ENCODE results near the gene SH3GL2. TPM values are rescaled to one million over a fixed set of nuclear protein-coding genes. Genes with fewer than 3 reads are reported as not detected.

SH3GL2 gene
- total and polyA plus RNA-seq, 3 experiments from 2014 or later: not detected

- Mint-ChIP-seq H3K36me3 (no peaks in the 10 kb centered on the region), H3K4me1 (no peaks in the 10 kb centered on the region), H3K27me3 (no peaks in the 10 kb centered on the region), H3K4me3 (no peak overlapping the region), H3K27ac (no peak overlapping the region), H3K9me3 (no peaks in the 10 kb centered on the region)
- POLR2A ChIA-PET: no interaction called here
- Histone ChIP-seq H3K36me3 (ENCODE audit: insufficient read depth, low read length) (no peaks in the 10 kb centered on the region), H3K27me3 (ENCODE audit: insufficient read depth, low read length, poor library complexity, severe bottlenecking) (no peaks in the 10 kb centered on the region), H3K4me1 (ENCODE audit: insufficient read depth, low read length) (no peaks in the 10 kb centered on the region), H3K27ac (ENCODE audit: low read depth, low read length) (no peak overlapping the region), H3K9me3 (ENCODE audit: low read length) (no peaks in the 10 kb centered on the region), H3K4me3 (ENCODE audit: low read length) (no peak overlapping the region)
- no peak for DNase-seq
- CTCF ChIA-PET: interaction anchor here (0.9 kb wide), 1 partner anchor 11 kb away, joined by 3 read pairs; no protein-coding TSS in a partner anchor
Observed at GRCh38 chr9:17810728-17811571, 232.1 kb downstream of the SH3GL2 start.

- no peaks in the 10 kb centered on the region for H3K36me3 ChIP-seq (ENCODE audit: insufficient read depth, low read length)
- no peaks in the 10 kb centered on the region for H3K9me3 ChIP-seq (ENCODE audit: low read length)
- CTCF ChIA-PET: no interaction called here
- no peaks in the 10 kb centered on the region for H3K4me1 ChIP-seq (ENCODE audit: insufficient read depth, low read length)
- H3K4me3 ChIP-seq (ENCODE audit: low read length): no peak overlapping the region
- no peak for DNase-seq
- H3K27me3 ChIP-seq (ENCODE audit: insufficient read depth, low read length, poor library complexity, severe bottlenecking): no peaks in the 10 kb centered on the region
- no peaks in the 10 kb centered on the region for H3K9me3 Mint-ChIP-seq
- no peak overlapping the region for H3K27ac ChIP-seq (ENCODE audit: low read depth, low read length)
- H3K4me3 Mint-ChIP-seq: no peak overlapping the region
- POLR2A ChIA-PET: no interaction called here
- no peaks in the 10 kb centered on the region for H3K27me3 Mint-ChIP-seq
- no peak overlapping the region for H3K27ac Mint-ChIP-seq
- no peaks in the 10 kb centered on the region for H3K4me1 Mint-ChIP-seq
- H3K36me3 Mint-ChIP-seq: no peaks in the 10 kb centered on the region
Observed at GRCh38 chr9:17813798-17814197, 234.9 kb downstream of the SH3GL2 start.

GRCh38 chr9:17816431-17817027, 237.7 kb downstream of the SH3GL2 start:
- Histone ChIP-seq H3K27ac (ENCODE audit: low read depth, low read length) (no peak overlapping the region), H3K9me3 (ENCODE audit: low read length) (no peaks in the 10 kb centered on the region), H3K36me3 (ENCODE audit: insufficient read depth, low read length) (no peaks in the 10 kb centered on the region), H3K4me3 (ENCODE audit: low read length) (no peak overlapping the region), H3K27me3 (ENCODE audit: insufficient read depth, low read length, poor library complexity, severe bottlenecking) (no peaks in the 10 kb centered on the region), H3K4me1 (ENCODE audit: insufficient read depth, low read length) (no peaks in the 10 kb centered on the region)
- Mint-ChIP-seq H3K36me3 (no peaks in the 10 kb centered on the region), H3K4me1 (no peaks in the 10 kb centered on the region), H3K4me3 (no peak overlapping the region), H3K27me3 (no peaks in the 10 kb centered on the region), H3K27ac (no peak overlapping the region), H3K9me3 (peaks cover 0 to 5% (median 0%) of the 10 kb centered on the region in 5 donors)
- POLR2A ChIA-PET: no interaction called here
- CTCF ChIA-PET: no interaction called here
- no peak for DNase-seq

- CTCF ChIA-PET: no interaction called here
- no peaks in the 10 kb centered on the region for H3K36me3 Mint-ChIP-seq
- no peak overlapping the region for H3K4me3 Mint-ChIP-seq
- Histone ChIP-seq H3K27ac (ENCODE audit: low read depth, low read length) (no peak overlapping the region), H3K4me3 (ENCODE audit: low read length) (no peak overlapping the region), H3K36me3 (ENCODE audit: insufficient read depth, low read length) (no peaks in the 10 kb centered on the region), H3K27me3 (ENCODE audit: insufficient read depth, low read length, poor library complexity, severe bottlenecking) (no peaks in the 10 kb centered on the region), H3K4me1 (ENCODE audit: insufficient read depth, low read length) (no peaks in the 10 kb centered on the region), H3K9me3 (ENCODE audit: low read length) (no peaks in the 10 kb centered on the region)
- no peaks in the 10 kb centered on the region for H3K4me1 Mint-ChIP-seq
- POLR2A ChIA-PET: no interaction called here
- no peak overlapping the region for H3K27ac Mint-ChIP-seq
- no peaks in the 10 kb centered on the region for H3K27me3 Mint-ChIP-seq
- DNase-seq: no peak
- H3K9me3 Mint-ChIP-seq: peaks cover 0 to 9% (median 6%) of the 10 kb centered on the region in 5 donors
Observed at GRCh38 chr9:17824191-17824590, 245.3 kb downstream of the SH3GL2 start.

GRCh38 chr9:17824616-17825264, 245.9 kb downstream of the SH3GL2 start:
- Histone ChIP-seq H3K9me3 (ENCODE audit: low read length) (no peaks in the 10 kb centered on the region), H3K36me3 (ENCODE audit: insufficient read depth, low read length) (no peaks in the 10 kb centered on the region), H3K27ac (ENCODE audit: low read depth, low read length) (no peak overlapping the region), H3K27me3 (ENCODE audit: insufficient read depth, low read length, poor library complexity, severe bottlenecking) (no peaks in the 10 kb centered on the region), H3K4me3 (ENCODE audit: low read length) (no peak overlapping the region), H3K4me1 (ENCODE audit: insufficient read depth, low read length) (no peaks in the 10 kb centered on the region)
- DNase-seq: no peak
- Mint-ChIP-seq H3K4me1 (no peaks in the 10 kb centered on the region), H3K27ac (no peak overlapping the region), H3K27me3 (no peaks in the 10 kb centered on the region), H3K36me3 (no peaks in the 10 kb centered on the region), H3K4me3 (no peak overlapping the region), H3K9me3 (peaks cover 0 to 9% (median 6%) of the 10 kb centered on the region in 5 donors)
- ChIA-PET CTCF (no interaction called here), POLR2A (no interaction called here)

GRCh38 chr9:17825265-17825659, 246.4 kb downstream of the SH3GL2 start:
- no peaks in the 10 kb centered on the region for H3K36me3 Mint-ChIP-seq
- CTCF ChIA-PET: no interaction called here
- Histone ChIP-seq H3K9me3 (ENCODE audit: low read length) (no peaks in the 10 kb centered on the region), H3K27ac (ENCODE audit: low read depth, low read length) (no peak overlapping the region), H3K4me3 (ENCODE audit: low read length) (no peak overlapping the region), H3K36me3 (ENCODE audit: insufficient read depth, low read length) (no peaks in the 10 kb centered on the region), H3K4me1 (ENCODE audit: insufficient read depth, low read length) (no peaks in the 10 kb centered on the region), H3K27me3 (ENCODE audit: insufficient read depth, low read length, poor library complexity, severe bottlenecking) (no peaks in the 10 kb centered on the region)
- no peak for DNase-seq
- no peaks in the 10 kb centered on the region for H3K4me1 Mint-ChIP-seq
- POLR2A ChIA-PET: no interaction called here
- no peaks in the 10 kb centered on the region for H3K27me3 Mint-ChIP-seq
- peaks cover 0 to 9% (median 6%) of the 10 kb centered on the region in 5 donors for H3K9me3 Mint-ChIP-seq
- H3K4me3 Mint-ChIP-seq: no peak overlapping the region
- peak overlapping the region in 1 of 8 donors; percentile 40 for H3K27ac Mint-ChIP-seq

- no peaks in the 10 kb centered on the region for H3K4me1 Mint-ChIP-seq
- no peaks in the 10 kb centered on the region for H3K36me3 ChIP-seq (ENCODE audit: insufficient read depth, low read length)
- H3K9me3 ChIP-seq (ENCODE audit: low read length): no peaks in the 10 kb centered on the region
- ChIA-PET CTCF (no interaction called here), POLR2A (no interaction called here)
- no peak overlapping the region for H3K27ac Mint-ChIP-seq
- no peak overlapping the region for H3K4me3 ChIP-seq (ENCODE audit: low read length)
- H3K4me1 ChIP-seq (ENCODE audit: insufficient read depth, low read length): no peaks in the 10 kb centered on the region
- H3K27me3 ChIP-seq (ENCODE audit: insufficient read depth, low read length, poor library complexity, severe bottlenecking): no peaks in the 10 kb centered on the region
- H3K4me3 Mint-ChIP-seq: no peak overlapping the region
- peaks cover under 1 to 8% (median 4%) of the 10 kb centered on the region in 5 donors for H3K9me3 Mint-ChIP-seq
- DNase-seq: no peak
- H3K27ac ChIP-seq (ENCODE audit: low read depth, low read length): no peak overlapping the region
- H3K27me3 Mint-ChIP-seq: no peaks in the 10 kb centered on the region
- H3K36me3 Mint-ChIP-seq: no peaks in the 10 kb centered on the region
Observed at GRCh38 chr9:17829064-17829463, 250.2 kb downstream of the SH3GL2 start.

- no peaks in the 10 kb centered on the region for H3K9me3 ChIP-seq (ENCODE audit: low read length)
- no peaks in the 10 kb centered on the region for H3K36me3 Mint-ChIP-seq
- no peaks in the 10 kb centered on the region for H3K27me3 ChIP-seq (ENCODE audit: insufficient read depth, low read length, poor library complexity, severe bottlenecking)
- no peaks in the 10 kb centered on the region for H3K36me3 ChIP-seq (ENCODE audit: insufficient read depth, low read length)
- no peak overlapping the region for H3K27ac ChIP-seq (ENCODE audit: low read depth, low read length)
- no peaks in the 10 kb centered on the region for H3K4me1 Mint-ChIP-seq
- H3K4me3 ChIP-seq (ENCODE audit: low read length): no peak overlapping the region
- H3K9me3 Mint-ChIP-seq: peaks cover 0 to 6% (median 4%) of the 10 kb centered on the region in 5 donors
- DNase-seq: no peak
- CTCF ChIA-PET: no interaction called here
- no peak overlapping the region for H3K27ac Mint-ChIP-seq
- no peaks in the 10 kb centered on the region for H3K27me3 Mint-ChIP-seq
- POLR2A ChIA-PET: no interaction called here
- H3K4me3 Mint-ChIP-seq: no peak overlapping the region
- no peaks in the 10 kb centered on the region for H3K4me1 ChIP-seq (ENCODE audit: insufficient read depth, low read length)
Observed at GRCh38 chr9:17829812-17830385, 251.0 kb downstream of the SH3GL2 start.

Data from CD8-positive, alpha-beta memory T cell (primary cell).